GDM1 (cell line): ENCODE data around the gene RUNX2.

Experiments used
- DNase-seq: peaks from one replicate; lab custom pipeline; 2025; lab: John Stamatoyannopoulos, UW

Gene RUNX2

DNA sequence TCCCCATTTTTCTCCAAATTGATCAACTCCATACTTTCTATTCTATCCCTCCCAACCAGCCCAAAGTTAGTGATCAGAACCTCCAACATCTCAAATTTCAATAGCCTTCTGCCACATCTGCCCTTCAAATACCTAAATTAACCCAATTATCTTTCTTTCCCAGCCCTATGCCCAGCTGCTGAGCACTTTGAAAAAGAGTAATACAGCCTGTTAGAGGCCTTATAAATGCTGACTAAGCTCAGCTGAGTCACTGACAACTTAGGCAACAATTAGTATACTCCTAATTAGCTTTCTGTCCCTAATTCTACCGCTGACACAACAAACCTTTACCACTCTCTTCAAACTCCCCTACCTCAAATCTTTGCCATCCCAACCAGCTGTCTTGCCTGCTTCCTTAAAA is 23.5 kb downstream of the RUNX2 start:
- no peak for DNase-seq

DNA sequence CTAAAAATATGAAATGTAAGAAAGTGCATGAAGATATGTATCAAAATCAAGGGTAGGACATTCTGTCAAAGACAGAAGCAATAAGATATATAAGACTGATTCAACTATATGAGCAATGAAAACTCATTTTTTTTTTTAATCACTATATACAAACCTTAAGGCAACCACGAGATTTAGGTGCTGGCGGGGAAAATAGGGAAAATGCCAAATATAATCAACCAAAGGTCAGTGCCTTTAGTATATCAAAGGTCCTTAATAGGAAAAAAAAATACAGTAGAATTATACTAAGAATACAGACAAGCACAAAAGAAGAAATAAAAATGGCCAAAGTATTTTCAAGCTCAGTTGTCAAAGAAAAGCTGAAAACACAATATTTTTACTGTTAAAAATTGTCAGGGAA is 25.5 kb downstream of the RUNX2 start:
- no peak for DNase-seq

DNA sequence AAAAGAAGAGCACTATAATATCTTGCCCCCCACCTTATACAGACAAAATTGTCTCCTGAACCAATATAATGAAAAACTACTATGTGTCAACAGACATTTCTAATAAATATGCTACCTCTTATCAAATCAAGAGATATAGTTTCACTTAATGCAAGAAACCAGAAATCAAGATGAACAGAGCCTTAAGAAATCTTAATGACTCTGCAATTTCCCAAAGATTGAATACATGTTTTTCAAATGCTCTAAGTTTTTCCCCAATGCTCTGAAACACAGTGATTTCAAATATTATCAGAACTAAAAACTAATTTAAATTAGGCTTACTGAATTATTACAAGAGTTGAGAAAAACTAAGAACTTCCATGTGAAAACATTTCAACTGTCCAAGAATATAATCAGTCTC is 36.3 kb downstream of the RUNX2 start:
- DNase-seq = no peak

DNA sequence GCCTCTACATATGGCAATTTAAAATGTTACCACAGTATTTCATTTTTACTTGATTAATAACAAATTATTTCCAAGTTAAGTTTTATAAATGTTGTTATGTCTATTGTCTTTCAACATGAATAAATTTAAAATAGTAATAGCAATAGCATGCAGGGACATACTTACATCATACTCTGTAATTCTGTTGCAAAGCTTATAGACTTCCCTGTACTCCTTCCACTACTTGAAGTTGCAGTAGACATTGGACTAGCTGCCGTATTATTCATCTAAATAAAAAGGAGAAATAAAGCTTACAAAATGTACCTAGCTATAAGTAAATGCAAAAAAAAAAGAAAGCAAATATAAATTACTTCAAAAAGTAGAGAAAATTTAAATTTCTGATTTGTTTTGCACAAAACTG is 36.9 kb downstream of the RUNX2 start:
- DNase-seq = no peak

DNA sequence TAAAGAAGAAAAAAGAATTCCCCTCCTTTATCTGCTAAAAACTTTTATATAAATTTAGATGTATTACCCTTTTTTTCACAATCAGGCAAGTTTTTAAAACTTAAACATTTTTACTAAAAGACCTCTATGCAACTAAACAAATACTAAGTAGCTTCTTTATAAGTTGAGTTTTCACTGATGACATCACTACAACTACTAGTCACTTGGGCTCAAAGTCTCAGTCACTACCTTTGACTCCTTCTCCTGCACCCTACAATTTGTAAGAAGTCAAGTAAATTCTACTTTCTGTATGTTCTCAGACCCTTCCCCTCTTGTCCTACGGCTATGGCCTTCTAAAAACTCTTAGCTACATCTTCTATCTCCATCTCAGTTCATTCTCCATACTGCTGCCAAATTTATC is 38.4 kb downstream of the RUNX2 start:
- DNase-seq = no peak

DNA sequence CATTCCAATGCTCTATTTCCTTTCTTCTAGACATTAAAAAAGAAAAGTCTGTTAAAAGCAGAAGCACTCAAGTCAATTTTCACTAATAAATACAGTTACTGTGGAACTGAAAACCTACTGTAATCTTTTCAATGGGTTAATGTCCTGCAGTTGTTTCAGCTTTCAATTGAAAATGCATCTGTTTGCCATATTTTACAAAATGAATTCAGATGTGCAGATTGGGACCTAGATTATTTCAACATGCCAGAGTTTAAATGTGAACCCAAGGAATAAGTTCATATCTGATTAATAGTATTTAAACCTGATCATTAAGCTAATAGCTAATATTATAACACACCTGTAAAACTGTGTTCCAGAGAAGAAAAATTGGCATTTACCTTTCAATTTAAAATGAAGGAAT is 39.9 kb downstream of the RUNX2 start:
- DNase-seq = no peak

DNA sequence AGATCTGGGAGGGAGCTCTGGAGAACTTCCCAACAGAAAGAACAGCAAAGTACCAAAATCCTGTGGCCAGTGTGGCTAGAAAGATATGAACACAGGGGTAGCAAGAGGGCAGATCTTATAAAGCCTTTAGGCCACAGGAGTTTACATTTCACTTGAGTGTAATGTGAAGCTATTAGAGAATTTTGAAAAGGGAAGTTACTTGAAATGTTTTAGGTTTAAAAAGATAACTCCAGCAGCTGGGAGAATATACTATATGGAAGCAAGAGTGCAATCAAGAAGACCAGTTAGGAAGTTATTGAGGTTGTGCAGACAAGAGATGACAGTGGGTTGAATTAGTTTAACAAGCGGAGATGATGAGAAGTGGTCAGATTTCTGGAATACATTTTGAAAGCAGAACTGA is 41.7 kb downstream of the RUNX2 start:
- no peak for DNase-seq

DNA sequence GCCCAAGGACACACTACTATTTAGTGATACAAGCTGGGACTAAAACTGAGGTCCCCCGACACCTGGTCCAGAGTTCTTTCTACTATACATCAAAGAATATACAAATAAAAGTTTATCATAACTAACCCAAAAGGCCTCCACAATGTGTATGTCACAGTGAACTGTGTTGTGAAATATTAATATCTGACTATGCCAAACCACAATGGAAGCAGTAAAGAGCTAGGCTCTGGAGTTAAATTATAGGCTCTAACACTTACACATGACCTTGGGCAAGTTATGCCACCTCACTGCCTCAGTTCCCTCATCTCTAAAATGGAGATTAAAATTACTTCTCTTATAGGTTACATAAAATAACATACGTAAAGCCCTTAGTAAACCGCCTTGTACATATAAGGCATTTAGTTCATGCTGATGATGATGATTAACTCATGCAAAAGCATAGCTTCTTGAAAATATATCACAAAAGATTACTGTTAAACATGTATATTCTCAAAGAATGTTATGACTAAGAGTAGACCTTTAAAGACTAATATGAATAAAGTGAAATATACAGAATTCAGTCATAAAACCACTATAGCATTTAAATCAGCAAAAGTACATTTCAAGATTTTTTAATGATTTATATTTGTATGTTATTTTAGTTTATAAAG is 43.9 kb downstream of the RUNX2 start:
- no peak for DNase-seq

DNA sequence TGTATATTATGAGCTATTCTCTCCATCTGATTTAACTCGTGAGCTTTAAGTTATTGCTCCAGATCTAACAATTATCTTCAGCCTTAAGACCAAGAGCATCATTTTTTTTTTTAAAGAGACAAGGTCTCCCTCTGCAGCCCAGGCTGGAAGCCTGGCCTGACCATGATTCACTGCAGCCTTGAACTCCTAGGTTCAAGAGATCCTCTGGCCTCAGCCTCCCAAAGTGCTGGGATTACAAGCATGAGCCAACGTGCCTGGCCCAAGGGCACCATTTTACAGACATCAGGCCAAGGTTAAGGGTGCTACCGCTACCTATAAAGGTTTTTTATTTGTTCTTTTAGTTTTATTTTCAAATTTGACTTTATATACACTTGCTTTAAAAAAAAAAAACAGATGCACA is 47.3 kb downstream of the RUNX2 start:
- no peak for DNase-seq

DNA sequence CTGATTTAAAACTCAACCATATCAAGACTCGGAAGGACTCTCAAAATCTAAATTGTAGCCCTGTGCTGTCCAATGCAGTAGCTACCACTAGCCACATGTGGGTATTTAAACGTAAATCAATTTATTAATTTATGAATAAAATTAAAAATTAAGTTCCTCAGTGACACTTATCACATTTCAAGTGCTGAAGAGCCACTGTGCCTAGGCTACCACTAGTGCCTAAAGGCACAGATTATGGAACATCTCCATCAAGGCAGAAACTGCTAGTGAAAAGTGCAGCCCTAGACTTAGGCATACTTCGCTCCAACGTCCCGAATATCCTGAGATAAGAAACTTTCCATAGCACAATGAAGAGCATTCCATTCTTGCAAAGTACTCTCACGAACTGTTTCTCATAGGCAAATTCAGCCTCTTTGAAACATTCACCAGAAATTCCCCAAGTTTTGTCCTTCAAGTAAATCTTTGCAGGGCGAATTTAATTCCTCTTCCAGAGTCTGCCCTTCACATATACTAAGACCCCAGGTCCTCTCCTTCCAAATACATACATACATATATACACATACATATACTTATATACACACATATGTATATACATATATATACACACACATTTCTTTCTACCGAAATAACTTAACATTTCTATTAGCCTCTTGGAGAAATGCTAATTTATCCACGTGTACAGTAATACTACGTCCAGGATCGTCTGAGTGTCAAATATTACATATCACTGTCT is 48.3 kb downstream of the RUNX2 start:
- DNase-seq = no peak

DNA sequence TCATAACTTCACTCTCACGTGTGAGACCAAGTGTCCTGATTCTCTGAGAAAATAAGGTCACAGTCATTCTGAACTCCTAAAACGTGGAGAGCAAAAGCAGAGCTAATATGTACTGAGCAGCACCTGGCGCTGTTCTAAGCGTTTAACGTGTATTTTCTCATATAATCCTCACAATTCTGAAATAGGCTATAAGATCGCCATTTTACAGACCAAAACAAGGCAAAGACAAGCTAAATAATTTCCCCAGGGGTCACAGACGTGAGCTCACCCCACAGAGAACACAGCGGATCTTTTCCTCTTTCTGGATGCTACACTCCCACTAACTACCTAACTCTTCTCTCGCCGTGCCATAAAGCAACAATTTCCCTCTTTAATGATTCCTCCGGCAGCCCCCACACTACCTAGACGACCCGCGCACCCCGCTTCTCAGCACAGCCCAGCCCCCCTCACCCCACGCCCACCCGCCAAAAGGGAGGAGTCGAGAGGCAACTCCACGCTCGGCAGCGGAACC is 49.0 kb downstream of the RUNX2 start:
- no peak for DNase-seq

DNA sequence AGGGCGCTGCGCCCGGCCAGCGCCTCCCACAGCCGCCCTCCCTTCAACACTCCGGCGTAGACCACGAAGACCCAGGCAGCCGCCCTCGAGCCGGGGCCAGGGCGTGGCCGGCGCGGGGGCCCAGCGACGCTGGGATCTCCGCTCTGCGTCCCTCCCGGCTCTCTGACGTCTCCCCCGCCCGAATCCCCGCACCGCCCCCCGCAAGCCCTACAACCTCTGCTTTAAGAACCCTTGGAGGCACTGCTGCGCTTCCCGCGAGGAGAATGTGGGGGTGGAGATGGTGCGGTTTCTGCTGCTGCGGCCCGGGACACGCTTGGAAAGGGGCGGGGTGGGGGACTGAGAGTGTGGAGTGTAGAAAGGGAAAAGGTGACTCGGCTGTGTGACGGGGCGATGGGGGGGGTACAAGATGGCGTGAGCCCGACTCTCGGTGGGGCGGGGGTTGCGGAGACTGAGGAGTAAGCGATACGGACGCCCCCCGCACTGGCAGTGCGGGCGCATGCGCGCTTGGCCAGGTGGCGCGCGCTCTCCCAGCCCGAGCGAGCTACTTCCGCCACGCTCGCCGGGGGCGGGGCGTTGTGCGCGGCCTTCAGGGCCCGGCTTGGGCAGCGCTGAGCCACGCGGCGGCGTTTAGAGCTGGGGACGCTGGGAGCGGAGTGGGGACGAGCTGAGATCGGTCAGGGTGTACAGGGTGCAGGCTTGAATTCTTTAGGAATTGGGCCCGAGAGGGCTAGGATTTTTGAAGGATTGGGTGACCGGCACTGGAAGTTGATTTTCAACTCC is 49.6 kb downstream of the RUNX2 start, which contains the start of gene SUPT3H:
SUPT3H (minus strand) TSS at position 381 of the 780 bp plus-strand sequence.
- peak; percentile 97 for DNase-seq

DNA sequence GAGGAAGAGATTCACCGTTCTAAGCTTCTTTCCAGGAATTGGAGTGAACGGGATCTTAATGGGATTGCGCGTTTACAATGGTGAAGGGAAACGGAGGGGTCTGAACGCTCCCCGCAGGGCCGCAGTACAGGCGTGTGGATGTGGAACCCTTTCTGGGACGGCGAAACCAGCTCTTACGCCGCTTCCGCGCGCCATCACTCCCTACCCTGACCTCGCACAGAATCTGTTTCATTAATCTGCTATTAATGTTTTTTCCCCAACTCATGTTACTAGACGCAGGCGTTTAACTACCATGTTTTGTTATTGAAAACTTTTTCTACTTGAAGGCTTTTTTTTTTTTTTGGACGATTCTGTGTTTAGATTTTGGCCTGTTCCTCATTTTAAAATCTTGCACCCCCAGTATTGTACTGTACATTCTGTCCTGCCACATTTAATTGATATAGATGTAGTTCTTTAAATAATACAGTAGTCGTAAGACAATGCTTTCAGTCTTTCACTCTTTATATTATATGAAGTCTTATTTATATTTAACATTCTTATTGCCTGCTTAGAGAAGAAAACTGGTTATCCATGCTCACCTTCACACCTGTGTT is 50.3 kb downstream of the RUNX2 start:
- peak; percentile 43 for DNase-seq

DNA sequence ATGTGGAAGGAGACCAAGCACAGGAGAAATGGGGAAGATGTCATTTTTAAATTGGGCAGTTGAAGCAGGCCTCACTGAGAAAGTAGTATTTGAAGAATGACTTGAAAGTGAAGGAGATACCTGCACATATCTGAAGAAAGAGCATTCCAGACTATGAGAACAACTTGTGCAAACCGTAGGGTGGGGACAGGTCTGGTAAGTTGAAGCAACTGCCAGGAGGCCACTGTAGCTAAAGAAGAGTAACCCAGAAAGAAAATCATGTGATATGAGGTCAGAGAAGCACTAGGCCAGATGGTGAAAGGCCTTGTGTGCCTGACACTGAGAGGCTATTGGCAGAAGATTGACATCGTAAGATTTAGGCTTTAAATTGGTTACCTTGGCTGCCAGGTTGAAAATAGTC is 54.3 kb downstream of the RUNX2 start:
- DNase-seq = no peak

DNA sequence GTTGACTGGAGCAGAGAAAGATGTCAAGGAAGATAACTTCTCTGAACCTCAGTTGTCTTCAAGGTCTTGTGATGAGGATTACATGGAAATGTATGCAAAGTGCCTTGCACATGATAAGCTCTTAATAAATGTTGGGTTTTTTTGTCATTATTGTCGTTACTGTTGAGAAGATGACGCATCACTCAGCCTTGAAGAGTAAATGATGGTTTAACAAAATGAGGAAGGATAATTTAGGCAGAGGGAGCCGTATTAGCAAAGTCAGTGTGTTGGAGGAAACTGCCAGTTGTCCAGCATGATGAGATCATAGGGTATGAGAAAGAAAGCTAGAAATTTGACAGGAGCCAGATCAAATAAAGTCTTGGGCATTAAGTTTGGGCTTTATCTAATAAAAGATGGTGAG is 58.4 kb downstream of the RUNX2 start:
- no peak for DNase-seq

DNA sequence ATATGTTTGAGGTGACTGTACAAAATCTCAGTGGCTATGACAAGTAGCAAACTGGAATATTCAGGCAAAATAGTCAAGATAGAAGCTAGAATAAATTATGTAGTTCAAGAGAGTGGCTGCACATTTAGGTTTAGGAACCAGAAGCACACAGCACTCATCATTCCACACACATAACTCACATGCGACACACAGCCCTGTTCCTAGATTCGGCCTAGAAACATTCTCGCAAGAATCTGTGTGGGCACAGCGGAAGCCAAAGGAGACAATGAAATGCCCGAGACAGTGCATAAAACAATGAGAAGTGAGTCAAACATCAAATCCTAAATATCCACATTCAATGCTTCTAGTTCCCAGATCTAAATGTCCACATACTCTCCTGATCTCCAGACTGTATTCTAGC is 59.1 kb downstream of the RUNX2 start:
- no peak for DNase-seq

DNA sequence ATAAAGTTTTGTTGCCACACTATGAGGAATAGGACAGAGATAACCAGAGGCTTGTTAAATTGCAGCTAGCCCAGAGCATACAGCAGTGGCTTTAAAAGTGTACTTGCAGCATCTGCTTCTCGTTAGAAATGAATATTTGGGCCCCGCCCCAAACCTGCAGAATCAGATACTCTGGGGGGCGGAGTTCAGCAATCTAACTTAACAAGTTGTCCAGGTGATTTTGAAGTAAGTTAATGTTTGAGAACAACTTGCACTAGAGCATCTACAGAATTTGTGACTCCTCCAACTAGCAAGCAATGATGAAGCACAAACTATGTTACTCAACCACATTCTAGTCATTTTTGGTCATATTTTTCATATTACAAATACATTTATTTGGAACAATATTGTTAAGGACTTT is 60.2 kb downstream of the RUNX2 start:
- DNase-seq = no peak

DNA sequence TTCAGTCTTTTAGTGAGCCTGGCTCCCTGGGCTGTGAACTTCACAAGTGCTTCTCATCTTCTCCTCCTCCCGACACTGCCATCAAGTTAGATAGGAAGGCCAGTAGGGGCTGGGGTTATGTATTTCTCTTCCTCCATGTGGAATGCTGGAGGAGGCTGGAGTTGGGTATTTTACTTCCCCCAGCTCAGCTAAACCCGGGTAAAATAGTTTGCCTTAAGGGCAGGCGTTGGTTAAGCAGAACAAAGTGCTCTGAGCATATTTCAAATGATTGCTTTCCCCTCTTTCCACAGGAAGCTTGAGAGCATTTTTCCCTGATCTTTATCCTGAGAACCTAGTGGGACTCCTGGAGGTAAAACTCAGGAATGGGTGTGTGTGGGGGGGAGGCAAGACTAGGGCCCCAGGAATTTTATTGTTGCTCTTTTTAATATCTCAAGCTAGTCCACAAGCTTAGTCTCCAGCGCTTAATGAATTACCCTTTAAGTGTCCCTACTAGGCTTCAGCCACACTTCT is 66.5 kb downstream of the RUNX2 start:
- no peak for DNase-seq

DNA sequence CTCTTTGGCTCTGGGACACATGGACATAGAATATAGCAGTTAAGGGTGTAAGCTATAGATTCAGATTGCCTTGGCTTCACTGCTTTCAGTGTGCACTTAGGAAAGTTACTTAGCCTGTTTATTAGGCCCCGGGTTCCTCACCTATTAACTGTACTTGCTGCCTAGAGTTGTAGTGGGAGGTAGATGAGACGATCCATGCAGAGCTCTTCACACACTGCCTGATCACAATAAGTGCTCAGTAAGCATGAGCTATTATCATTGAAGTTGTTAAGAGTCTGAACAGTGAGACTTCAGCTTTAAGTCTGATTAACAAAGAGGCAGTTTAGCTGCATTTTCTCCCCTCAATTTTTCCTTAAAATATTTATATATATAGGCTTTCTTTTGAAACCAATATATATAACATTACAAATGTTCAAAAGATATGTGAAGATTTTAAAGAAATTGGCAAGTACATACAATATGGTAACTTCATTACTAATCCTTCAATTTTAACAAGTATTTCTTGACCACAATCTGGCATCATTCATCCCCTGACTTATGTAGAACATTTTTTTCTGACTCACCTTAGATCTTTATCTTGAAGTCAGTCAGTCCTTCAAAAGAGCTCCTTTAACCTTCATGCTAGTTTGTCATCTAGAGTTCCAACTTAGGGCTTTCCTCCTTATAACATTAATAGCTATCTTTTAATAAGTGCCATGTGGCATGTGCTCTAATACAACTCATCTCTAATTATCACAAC is 70.1 kb downstream of the RUNX2 start:
- no peak for DNase-seq

DNA sequence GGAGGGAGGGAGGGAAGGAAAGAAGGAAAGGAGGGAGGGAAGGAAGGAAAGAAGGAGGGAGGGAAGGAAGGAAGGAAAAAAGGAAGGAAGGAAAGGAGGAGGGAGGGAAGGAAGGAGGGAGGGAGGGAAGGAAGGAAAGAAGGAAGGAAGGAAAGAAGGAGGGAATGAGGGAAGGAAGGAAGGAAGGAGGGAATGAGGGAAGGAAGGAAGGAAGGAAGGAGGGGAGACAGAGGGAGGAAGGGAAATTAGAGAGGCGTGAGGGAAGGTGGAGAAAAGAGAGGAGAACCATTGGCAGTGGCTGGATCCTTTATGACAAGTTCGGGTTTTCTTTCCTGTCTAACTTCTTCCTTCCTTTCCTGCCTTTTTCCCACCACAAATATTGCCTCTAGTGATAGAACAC is 71.9 kb downstream of the RUNX2 start:
- DNase-seq = no peak

DNA sequence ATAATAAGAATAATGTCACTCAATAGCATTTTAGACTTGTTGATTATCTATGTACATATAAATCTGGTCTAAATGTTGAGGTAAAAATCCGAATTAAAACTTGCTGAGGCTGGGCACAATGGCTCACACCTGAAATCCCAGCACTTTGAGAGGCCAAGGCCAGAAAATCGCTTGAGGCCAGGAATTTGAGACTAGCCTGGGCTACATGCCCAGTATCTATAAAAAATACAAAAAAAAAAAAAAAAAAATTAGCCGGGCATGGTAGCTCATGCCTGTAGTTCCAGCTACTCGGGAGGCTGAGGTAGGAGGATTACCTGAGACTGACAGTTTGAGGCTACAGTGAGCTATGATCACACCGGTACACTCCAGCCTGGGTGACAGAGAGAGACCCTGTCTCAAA is 83.8 kb downstream of the RUNX2 start:
- DNase-seq = no peak

DNA sequence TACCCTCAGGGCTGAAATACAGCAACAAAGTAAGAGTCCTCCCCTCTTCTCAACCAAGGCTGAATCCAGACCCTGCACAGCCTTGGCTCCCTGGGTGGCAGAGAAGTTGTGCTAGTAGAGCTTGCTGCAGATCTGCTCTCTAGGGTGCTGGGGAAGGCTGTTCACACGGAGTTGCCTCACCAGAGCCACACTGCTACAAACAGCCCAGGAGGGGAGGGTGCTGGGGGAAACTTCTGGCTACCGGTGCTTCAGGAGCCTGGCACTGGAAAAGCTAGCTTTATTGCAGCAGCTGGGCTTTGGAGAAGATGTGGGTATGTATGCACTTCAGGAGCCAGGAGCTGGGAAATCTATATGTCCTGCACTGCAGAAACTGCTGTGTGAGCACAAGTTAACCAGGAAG is 87.2 kb downstream of the RUNX2 start:
- DNase-seq = no peak
